Measurements from ENCODE around the gene TREH. TPM values are rescaled to one million over a fixed set of nuclear protein-coding genes. Genes with fewer than 3 reads are reported as not detected.

Gene TREH
- polyA plus RNA-seq, 1 of the 3 experiments (the other 2 are of a cell fraction) = not detected

DNA sequence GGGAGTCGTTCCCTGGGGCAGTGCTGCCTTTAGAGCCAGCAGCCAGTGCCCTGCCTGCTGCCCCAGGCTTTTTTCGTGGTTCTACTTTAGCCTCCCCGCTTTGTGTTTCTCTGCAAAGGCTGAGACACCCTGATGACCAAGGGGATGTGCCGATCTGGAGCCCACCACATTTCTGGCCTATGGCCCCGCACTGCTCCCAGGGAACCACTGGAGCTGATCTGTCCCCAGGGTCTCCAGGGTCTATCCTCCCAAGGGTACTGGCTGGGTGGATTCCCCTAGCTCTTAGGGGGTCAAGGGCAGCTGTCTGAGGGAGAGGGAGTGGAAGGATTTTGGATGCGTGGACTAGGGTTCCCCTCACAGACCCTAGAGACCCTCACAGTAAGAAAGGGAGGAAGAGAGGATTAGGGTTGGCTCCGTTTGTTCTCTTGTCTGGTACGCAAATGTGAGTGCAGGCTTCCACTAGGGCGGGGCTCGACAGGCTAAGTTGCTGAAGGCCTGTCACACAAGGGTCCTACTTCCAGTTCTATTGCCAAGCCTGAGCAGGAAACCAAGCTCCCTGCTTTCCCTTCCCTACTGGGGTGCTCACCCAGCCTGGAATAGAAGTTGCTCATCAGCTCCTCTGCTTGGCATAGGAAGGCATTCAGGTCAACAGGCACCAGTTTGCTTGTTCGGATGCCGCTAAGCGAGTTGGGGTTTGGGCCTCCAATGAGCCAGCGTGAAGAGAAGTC lies 19.3 kb downstream of the TREH start:
- WGBS (ENCODE audit: low lambda C conversion rate) = 78% methylated on average over 13 of the region's 14 CpGs
- H3K27ac ChIP-seq (ENCODE audit: low read depth in 2 of 2, low read length in 1 of 2) = no peak overlapping the region
- no peaks in the 10 kb centered on the region for H3K9me2 ChIP-seq
- H4K20me1 ChIP-seq (ENCODE audit: insufficient read depth) = peaks cover 10% of the 10 kb centered on the region
- CTCF ChIA-PET = interaction anchor here (0.6 to 9.6 kb wide), 26 partner anchors 9 to 296 kb away, joined by 3 to 144 read pairs (median 4); partner anchors contain the start of genes ARCN1, PHLDB1, TREH and UPK2
- peaks cover 16 to 28% of the 10 kb centered on the region in 2 experiments for H3K36me3 ChIP-seq (replicated peaks in 1 of 2; ENCODE audit: control insufficient read depth in 1 of 2, insufficient read depth in 2 of 2, low read length in 1 of 2)
- no peak overlapping the region for H3K9ac ChIP-seq
- peaks cover 40% of the 10 kb centered on the region for H3F3A ChIP-seq (replicated peaks; ENCODE audit: insufficient read depth)
- no peaks in the 10 kb centered on the region for H3K27me3 ChIP-seq (ENCODE audit: insufficient read depth)
- DNase-seq = no peak
- no peaks in the 10 kb centered on the region for H3K79me2 ChIP-seq (ENCODE audit: insufficient read depth)
- H3K4me3 ChIP-seq (ENCODE audit: low read depth in 2 of 2, low read length in 1 of 2) = no peak overlapping the region
- no peak overlapping the region for H2AFZ ChIP-seq (ENCODE audit: low read depth)
- H3K9me3 ChIP-seq = no peaks in the 10 kb centered on the region
- TF ChIP-seq, protein P1, sequence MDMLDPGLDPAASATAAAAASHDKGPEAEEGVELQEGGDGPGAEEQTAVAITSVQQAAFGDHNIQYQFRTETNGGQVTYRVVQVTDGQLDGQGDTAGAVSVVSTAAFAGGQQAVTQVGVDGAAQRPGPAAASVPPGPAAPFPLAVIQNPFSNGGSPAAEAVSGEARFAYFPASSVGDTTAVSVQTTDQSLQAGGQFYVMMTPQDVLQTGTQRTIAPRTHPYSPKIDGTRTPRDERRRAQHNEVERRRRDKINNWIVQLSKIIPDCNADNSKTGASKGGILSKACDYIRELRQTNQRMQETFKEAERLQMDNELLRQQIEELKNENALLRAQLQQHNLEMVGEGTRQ (IDR thresholded peaks at IDR 0.05; ENCODE audit: borderline replicate concordance, low read depth, low read length) = no peak
- TF ChIP-seq, protein P2, sequence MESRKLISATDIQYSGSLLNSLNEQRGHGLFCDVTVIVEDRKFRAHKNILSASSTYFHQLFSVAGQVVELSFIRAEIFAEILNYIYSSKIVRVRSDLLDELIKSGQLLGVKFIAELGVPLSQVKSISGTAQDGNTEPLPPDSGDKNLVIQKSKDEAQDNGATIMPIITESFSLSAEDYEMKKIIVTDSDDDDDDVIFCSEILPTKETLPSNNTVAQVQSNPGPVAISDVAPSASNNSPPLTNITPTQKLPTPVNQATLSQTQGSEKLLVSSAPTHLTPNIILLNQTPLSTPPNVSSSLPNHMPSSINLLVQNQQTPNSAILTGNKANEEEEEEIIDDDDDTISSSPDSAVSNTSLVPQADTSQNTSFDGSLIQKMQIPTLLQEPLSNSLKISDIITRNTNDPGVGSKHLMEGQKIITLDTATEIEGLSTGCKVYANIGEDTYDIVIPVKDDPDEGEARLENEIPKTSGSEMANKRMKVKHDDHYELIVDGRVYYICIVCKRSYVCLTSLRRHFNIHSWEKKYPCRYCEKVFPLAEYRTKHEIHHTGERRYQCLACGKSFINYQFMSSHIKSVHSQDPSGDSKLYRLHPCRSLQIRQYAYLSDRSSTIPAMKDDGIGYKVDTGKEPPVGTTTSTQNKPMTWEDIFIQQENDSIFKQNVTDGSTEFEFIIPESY (IDR thresholded peaks at IDR 0.05; ENCODE audit: borderline replicate concordance, low read depth) = no peak
- TF ChIP-seq FOXM1 (IDR thresholded peaks at IDR 0.05; ENCODE audit: low read depth) (no peak), YY1 (IDR thresholded peaks at IDR 0.05; ENCODE audit: low read depth) (no peak), EZH2phosphoT487 (IDR thresholded peaks at IDR 0.05; ENCODE audit: borderline replicate concordance, low read depth) (no peak), MXI1 (IDR thresholded peaks at IDR 0.05; ENCODE audit: low read depth, low read length) (no peak), GATA2 (CRISPR knock-in tag; IDR thresholded peaks at IDR 0.05) (no peak), TCF12 (IDR thresholded peaks at IDR 0.05) (no peak), FOSL2 (IDR thresholded peaks at IDR 0.05; ENCODE audit: borderline replicate concordance, low read depth) (no peak)
- TF ChIP-seq, protein P3, sequence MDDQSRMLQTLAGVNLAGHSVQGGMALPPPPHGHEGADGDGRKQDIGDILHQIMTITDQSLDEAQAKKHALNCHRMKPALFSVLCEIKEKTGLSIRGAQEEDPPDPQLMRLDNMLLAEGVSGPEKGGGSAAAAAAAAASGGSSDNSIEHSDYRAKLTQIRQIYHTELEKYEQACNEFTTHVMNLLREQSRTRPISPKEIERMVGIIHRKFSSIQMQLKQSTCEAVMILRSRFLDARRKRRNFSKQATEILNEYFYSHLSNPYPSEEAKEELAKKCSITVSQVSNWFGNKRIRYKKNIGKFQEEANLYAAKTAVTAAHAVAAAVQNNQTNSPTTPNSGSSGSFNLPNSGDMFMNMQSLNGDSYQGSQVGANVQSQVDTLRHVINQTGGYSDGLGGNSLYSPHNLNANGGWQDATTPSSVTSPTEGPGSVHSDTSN (IDR thresholded peaks at IDR 0.05) = no peak
- TF ChIP-seq, protein P4, sequence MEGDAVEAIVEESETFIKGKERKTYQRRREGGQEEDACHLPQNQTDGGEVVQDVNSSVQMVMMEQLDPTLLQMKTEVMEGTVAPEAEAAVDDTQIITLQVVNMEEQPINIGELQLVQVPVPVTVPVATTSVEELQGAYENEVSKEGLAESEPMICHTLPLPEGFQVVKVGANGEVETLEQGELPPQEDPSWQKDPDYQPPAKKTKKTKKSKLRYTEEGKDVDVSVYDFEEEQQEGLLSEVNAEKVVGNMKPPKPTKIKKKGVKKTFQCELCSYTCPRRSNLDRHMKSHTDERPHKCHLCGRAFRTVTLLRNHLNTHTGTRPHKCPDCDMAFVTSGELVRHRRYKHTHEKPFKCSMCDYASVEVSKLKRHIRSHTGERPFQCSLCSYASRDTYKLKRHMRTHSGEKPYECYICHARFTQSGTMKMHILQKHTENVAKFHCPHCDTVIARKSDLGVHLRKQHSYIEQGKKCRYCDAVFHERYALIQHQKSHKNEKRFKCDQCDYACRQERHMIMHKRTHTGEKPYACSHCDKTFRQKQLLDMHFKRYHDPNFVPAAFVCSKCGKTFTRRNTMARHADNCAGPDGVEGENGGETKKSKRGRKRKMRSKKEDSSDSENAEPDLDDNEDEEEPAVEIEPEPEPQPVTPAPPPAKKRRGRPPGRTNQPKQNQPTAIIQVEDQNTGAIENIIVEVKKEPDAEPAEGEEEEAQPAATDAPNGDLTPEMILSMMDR (IDR thresholded peaks at IDR 0.05) = no peak
- POLR2A ChIA-PET = interaction anchor here (1.0 kb wide), 1 partner anchor 39 kb away, joined by 3 read pairs; no protein-coding TSS in a partner anchor
- H3K4me1 ChIP-seq (ENCODE audit: control insufficient read depth in 1 of 2, insufficient read depth in 2 of 2, low read depth in 1 of 2, low read length in 1 of 2) = peaks cover 0 to 12% of the 10 kb centered on the region in 2 experiments; a peak in 1 of 4 replicates
- no peak overlapping the region for H3K4me2 ChIP-seq

Data from SK-N-SH (cell line).